Stimulated activated CD4-positive, alpha-beta T cell treated with anti-CD3 and anti-CD28 coated beads, Interleukin-12 subunit alpha, Interleukin-12 subunit beta, amount 100 ng/mL, for 4 hours (primary cell): ENCODE results near the gene SNX25.
"Not testable (repeated sequence)": the region's sequence is repeated elsewhere in the genome, so short reads cannot be mapped to it uniquely, and the experiment has no call there.

ENCODE experiments used
- DNase-seq: peaks from one replicate; pipeline ENCODE4 v3.0.0-alpha.2; 2020

The SNX25 gene

GRCh38 chr4:185205697-185206342 is 3.6 kb upstream of the SNX25 start:
- no peak for DNase-seq

DNA sequence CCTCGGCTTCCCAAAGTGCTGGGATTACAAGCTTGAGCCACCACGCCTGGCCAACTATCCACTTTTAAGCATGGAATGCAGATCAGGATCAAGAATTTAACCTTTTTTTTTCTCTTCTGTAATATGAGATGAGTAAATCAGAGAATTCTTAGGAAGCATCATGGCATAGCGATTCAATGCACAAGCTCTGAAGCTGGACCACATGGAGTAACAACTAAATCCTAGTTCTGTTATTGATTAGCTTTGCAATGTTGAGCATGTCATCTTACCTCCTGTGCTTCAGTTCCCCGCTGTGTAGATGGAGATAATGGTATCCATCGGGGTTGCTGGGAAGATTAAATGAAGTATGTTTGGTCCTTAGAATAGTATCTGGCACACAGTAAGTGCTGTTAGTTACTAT is 1.9 kb upstream of the SNX25 start:
- no peak for DNase-seq

DNA sequence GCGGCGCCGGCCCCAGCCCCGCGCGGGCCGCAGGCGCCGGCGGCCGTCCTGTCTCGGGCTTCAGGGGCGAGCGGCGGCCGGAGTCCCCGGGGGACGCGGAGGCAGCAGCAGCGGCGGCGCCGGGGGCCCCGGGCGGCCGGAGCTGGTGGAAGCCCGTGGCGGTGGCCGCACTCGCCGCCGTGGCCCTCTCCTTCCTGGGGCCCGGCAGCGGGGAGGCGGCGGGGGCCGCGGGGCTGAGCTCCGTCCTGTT is 379 bp downstream of the SNX25 start:
- not testable (repeated sequence) for DNase-seq

GRCh38 chr4:185210102-185210981 is 944 bp downstream of the SNX25 start:
- DNase-seq = peak; percentile 38

- no peak for DNase-seq
Measured at GRCh38 chr4:185211035-185211434, 1.6 kb downstream of the SNX25 start.

GRCh38 chr4:185211641-185212040 is 2.2 kb downstream of the SNX25 start:
- no peak for DNase-seq

- no peak for DNase-seq
Measured at GRCh38 chr4:185212581-185212980, 3.2 kb downstream of the SNX25 start.

GRCh38 chr4:185213877-185214276 is 4.5 kb downstream of the SNX25 start:
- no peak for DNase-seq

GRCh38 chr4:185215261-185215660 is 5.9 kb downstream of the SNX25 start:
- DNase-seq = no peak

DNA sequence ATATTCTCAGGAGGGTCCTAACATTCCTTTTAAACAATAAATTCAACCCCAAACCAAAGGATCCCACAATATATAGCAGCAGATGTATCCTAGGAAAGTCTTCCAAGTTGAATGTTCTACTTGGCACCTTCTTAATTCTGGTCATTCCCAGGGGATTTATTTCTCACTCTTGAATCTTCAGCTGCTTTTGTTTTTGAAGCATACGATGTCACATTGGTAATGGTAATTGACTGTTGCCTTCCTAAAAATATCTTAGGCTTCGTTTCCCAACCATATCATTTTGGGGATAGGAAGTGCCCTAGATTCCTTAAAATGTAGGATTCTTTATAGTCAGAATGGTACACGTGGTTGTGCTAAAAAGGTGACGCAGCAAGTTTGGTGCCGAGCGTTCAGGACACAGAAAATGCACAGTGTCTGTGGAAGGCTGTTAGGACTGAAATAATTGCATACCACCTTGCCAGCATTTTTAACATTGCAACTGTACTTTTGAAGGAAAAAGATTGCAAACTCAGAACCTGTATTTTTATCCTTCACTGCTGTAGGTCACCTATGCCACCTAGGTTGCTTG is 8.1 kb downstream of the SNX25 start:
- DNase-seq = no peak

DNA sequence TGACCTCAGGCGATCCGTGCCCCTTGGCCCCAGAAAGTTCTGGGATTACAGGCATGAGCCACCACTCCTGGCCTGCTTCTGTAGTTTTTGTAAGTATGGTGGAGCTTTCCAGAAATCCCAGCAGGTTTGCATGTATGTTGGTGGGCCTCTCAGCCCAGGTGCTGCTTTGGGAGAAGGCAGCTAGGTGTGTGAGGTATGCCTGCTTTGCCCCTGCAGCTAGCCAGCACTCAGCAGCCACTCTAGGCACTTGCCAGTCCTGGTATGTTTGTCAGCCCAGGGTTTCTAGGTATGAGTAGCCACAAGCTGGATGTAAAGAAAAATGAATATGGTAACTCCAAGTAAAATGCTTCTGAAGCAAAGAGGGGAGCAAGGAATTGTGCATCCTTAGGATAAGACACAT is 8.9 kb downstream of the SNX25 start:
- no peak for DNase-seq

DNA sequence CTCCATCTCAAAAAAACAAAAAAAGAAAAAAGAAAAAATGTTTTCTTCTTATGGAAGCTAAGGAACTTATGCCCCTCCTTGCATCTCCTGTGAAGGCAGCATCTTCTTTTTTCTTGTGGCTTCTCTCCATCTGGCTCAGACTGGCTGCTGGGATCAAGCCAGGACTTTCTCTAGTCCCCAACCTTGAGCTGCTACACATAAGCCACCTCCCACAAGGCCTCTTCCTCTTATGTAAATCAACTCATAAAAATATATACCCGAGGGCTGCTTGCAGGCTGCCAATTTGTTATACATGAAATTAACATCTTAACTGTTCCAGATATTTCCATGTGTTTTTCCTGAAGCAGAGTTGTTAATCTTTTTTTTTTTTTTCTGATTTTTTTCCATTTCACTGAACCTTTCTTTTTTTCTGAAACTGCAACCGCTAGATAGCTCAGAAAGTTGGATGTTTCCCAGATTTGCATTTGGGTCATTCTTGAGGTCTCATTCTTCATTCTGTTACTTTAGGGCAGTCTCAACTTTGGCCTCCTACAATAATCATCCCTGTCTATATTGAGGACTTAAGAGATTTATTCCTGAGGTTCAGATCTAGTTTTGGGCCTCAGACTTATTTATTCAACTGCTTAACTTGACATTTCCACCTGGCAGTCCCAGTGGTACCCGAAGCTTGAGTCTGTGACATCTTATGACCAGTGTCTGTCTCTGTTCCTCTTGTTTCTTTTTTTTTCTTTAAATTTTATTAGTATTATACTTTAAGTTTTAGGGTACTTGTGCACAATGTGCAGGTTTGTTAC is 10.3 kb downstream of the SNX25 start:
- no peak for DNase-seq

DNA sequence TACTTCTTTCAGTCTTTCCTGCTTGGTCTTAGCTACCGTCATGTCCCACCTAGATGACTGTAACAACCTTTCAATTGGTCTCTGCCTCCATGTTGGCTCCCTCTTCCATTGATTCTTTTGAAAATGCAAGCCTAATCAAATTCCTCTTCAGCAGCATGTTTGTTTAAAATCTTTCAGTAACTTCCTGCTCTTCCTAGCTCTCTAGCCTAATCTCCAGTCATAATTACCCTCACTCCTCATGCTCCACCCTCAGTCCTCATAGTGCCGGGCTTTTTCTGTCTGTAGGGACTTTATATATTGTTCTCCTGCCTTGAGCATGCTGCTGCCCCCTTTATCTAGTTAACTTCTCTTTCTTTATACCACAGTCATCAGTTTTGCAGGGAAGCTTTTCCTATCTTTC is 12.1 kb downstream of the SNX25 start:
- no peak for DNase-seq

GRCh38 chr4:185221912-185222311 is 12.5 kb downstream of the SNX25 start:
- no peak for DNase-seq

GRCh38 chr4:185222598-185222997 is 13.2 kb downstream of the SNX25 start:
- no peak for DNase-seq

GRCh38 chr4:185224597-185224996 is 15.2 kb downstream of the SNX25 start:
- DNase-seq = no peak

DNA sequence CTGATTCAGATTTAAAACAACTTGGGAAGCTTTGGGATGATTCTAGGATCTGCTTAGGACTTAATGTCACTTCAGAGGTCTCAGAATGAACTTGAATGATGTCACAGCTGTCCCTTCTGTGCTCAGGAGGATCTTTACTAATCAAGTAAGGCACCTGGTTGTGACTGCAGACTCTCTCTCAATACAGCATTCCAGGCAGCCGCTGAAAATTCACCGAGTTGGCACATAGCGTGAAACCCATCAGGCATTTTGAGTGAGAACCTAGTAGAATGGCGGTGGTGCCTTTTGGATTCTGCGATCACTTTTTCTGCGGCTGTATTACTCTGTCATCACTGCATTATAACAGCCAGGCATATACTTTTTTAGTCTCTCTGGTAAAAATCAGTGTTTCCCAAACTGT is 16.5 kb downstream of the SNX25 start:
- no peak for DNase-seq

DNA sequence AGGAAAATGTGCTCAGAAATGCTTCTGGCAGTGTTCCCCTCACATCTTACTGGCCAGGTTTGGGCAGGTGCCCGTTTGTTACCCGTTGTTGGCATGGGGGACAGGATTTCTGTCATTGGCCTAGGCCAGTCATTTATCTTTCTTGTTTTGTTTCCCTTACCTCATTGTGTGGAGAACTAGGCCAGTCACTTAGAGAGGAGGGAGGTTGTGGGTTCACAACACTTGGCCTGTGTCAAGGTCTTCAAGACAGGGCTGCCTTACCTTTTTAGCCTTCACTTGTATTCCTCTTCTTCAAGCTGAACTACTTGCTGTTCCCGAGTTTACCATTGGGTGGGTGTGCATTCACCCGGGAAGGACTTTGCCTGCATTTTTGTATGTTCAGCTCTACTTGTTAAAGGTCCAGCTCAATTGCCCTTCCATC is 17.7 kb downstream of the SNX25 start:
- no peak for DNase-seq

- DNase-seq = no peak
Measured at GRCh38 chr4:185227713-185228278, 18.4 kb downstream of the SNX25 start.

DNA sequence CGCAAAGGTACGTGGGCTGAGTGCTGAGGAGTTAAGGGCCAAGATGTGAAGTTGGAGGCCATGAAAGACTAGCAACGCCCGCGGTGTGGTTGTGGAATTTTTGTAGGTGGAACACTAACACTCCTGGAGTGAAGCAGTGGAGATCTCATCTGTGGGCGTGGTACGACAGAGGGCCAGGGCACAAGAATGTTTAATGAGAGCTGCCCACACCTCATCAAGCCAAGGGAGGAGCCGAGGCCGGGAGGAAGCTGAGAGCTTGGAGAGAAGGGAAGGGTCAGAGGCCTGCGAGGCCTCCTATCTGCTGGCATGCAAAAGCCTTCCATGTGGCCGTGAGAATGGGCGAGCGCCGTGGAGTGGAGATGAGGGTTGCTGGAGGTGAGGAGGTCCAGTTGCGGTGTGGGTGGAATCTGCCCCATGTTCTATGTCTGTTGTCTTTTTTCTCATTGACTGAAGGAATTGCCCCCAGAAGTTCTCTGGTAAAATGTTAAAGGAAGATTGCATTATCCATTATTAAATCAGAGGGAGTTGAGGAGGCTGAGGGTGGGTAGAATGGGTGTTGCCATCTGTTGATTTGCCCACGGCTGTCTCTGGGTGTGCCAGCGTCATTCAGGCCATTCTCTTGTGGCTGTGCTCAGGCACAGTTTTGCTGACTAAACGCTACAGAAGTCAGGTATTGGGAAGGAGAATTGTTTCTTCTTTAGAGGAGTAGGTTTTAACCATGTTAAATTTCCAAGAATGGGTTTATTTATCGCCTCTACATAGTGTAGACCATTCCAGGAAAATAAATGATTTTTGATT is 19.8 kb downstream of the SNX25 start:
- no peak for DNase-seq

- no peak for DNase-seq
Measured at GRCh38 chr4:185232370-185232769, 23.0 kb downstream of the SNX25 start.

- no peak for DNase-seq
Measured at GRCh38 chr4:185235119-185235842, 25.9 kb downstream of the SNX25 start.
